Retinal pigment epithelial cell (primary cell): ENCODE data around the gene ALK.

ENCODE experiments used
- DNase-seq: peaks from one replicate; pipeline ENCODE4 v3.0.0-alpha.2; 2010; ENCODE audit warnings: low read depth
- H3K4me3 ChIP-seq: 2 replicates; pipeline ENCODE4 v1.5.1; 2011; ENCODE audit warnings: mild to moderate bottlenecking, low read length, control low read depth, moderate library complexity
- TF ChIP-seq, protein P1 (sequence below): conservative IDR thresholded peaks from 2 replicates; pipeline ENCODE4 v1.5.1; 2011; ENCODE audit warnings: low read depth, low read length, control low read depth, inconsistent platforms

Gene ALK

DNA sequence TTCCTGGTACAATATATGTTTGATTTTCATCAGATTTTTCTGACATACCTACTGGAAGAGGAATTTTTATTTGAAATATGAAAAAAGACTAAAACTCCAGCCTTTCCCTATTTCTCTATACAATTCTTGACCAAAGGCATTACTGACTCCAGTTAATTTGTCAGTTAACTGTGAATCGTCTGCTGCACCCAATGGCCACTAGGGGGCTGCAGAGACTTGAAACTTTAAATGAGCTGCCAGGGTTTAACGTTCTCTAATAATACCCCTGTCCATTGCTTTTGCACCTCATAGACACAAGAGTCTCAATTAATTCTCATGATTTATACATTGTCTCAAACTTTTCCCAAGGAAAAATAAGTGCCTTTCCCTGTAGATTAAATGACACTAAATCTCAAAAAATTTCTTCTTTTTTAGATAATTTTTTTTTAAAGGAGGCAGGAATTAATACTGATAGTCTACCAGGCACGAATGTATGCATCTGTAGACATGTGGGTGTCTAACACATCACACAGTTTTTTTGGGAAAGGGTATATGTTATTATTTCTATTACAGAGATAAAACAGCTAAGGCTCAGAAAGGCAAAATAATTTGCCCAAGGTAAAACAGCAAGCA, 1.8 kb upstream of the ALK start:
- no peak overlapping the region for H3K4me3 ChIP-seq
- no peak for DNase-seq
- TF ChIP-seq, protein P1, sequence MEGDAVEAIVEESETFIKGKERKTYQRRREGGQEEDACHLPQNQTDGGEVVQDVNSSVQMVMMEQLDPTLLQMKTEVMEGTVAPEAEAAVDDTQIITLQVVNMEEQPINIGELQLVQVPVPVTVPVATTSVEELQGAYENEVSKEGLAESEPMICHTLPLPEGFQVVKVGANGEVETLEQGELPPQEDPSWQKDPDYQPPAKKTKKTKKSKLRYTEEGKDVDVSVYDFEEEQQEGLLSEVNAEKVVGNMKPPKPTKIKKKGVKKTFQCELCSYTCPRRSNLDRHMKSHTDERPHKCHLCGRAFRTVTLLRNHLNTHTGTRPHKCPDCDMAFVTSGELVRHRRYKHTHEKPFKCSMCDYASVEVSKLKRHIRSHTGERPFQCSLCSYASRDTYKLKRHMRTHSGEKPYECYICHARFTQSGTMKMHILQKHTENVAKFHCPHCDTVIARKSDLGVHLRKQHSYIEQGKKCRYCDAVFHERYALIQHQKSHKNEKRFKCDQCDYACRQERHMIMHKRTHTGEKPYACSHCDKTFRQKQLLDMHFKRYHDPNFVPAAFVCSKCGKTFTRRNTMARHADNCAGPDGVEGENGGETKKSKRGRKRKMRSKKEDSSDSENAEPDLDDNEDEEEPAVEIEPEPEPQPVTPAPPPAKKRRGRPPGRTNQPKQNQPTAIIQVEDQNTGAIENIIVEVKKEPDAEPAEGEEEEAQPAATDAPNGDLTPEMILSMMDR = peak; percentile 95

DNA sequence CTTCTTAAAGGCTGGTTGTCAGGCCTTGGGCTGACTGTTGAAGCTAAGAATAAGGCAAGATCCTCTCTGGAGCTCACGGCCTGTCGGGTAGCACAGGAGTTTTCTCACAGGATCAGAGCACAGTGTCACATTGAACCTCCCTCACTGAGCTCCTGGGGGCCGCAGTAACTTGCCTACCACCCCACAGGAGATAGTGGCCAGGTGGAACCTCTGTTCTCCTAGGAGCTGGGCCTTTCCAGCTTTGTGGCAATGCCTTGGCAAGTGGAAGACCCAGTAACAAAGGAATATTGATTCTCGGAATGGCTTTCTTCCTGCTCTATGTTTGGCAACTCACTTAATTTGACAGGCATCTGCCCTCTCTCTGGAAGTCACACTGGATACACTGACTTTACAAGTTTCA, 1.2 kb upstream of the ALK start:
- TF ChIP-seq, protein P1 = no peak
- H3K4me3 ChIP-seq = no peak overlapping the region
- no peak for DNase-seq

DNA sequence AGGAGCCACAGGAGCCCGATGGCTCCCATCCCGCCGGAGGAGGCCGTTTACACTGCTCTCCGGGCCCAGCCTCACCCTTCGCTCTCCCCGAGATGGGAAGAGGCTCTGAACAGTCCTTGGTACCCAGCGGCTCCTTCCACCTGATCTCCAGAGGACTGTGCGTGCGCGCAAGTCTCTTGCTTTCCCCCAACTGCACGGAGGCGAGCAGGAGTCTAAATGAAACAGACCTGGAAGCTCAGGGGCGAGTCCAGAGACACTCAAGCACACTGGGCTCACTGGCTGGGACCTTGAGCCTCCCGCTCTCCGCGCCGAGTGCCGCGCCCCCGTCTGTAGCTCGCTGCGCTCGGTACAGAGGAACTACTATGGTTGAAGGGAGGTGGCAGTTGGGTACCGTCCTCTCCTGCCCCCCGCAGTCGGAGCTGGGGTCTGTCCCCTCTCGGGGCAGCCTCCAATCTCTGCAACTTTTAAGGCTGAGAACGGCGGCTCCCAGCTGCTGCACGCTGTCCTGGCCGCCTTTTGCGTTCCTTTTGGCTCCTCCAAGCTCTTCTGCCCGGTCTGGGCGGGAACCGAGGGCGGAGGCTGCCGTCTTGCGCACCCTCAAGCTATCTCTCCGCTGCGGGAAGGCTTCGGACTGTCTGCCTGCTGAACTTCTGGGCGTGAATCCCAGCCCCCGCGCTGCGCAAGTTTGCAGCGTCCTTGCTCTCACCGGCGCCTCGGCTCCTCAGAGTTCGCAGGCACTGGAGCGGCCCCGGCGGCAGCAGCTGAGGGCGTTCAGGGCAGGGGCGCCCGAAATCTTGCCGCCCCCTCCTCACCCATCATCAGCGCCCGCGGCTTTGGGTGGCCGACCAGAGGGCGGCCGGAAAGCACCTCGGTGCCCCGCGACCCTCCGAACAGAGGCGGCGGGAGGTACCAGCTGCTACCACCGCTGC, 491 bp downstream of the ALK start:
- H3K4me3 ChIP-seq = peak overlapping the region; percentile 14
- DNase-seq = no peak
- TF ChIP-seq, protein P1 = no peak

DNA sequence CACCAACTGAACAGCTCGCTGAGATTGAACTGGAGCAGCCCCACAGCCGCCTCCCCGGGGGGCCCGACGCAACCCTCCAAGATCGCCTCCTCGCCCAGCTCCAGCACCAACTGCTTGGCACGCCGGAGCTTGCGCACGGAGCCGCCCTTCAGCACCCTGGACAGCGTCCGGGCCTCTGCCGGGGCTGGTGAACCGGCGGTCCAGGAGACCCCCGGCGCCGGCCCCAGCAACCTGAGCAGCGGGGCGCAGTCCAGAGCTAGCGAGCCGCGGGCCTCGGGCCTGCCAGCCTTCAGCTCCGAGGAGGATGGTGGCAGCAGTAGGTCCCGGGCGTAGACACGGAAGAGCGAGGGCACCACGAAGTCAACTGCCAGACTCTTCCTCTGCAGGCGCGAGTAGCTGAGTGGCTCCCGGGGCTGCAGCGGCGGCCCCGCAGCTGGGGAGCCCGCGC, 1.2 kb downstream of the ALK start:
- H3K4me3 ChIP-seq = no peak overlapping the region
- DNase-seq = no peak
- TF ChIP-seq, protein P1 = no peak

DNA sequence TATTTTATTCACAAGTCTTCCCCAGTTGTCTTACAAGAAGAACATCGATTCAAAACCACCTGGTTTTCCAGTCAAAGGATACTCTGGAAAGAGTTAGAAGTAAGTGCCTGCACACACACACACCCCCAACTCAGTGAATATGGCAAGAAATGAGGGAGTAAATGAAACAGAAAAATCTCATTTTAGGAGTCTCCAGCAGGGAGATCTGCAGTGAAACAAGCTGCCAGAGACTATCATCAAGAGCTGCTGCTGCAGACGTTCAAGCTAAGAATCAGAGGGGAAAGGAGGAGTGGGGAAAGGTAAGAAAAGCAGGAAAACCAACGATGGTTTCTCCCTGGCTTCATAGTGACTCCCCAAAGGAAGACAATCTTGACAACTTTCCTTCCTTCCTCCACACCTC, 2.4 kb downstream of the ALK start:
- TF ChIP-seq, protein P1 = no peak
- DNase-seq = no peak
- no peak overlapping the region for H3K4me3 ChIP-seq

DNA sequence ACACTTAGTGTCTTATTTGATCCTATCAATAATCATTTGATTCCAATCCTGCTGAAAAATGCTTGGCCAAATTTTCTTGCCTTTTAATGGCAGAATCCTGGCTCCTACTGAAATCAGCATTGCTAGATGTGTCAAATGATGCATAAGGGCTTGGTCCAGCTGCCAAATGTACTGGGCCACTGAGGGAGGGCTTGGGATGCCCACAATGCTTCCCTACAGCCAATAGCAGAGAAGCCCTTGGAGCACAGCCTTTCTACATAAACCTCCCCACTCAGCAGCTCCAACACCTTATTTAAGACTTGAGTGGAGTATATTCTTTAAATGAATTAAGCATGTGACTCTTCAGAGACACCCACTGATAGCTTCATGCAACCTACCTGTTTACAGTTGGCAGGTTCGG, 3.6 kb downstream of the ALK start:
- TF ChIP-seq, protein P1 = no peak
- no peak overlapping the region for H3K4me3 ChIP-seq
- no peak for DNase-seq
